Esophagus muscularis mucosa (tissue), 3 donors: ENCODE results near the gene UNC5A.

Experiments
- CTCF ChIP-seq, 3 experiments: fragments of 200-600 bp in 2 of 3; fragments of 450-650 bp in 1 of 3; sonication (generic) in 2 of 3; IDR thresholded peaks; one replicate each; pipeline ENCODE4 v1.5.1; 2017 to 2019; ENCODE audit warnings: antibody characterized with exemption in 3 of 3, mild to moderate bottlenecking in 2 of 3, moderate library complexity in 1 of 3
- POLR2A ChIP-seq: fragments of 450-650 bp; IDR thresholded peaks from one replicate; pipeline ENCODE4 v1.6.1; 2017; ENCODE audit warnings: antibody characterized with exemption, moderate library complexity, mild to moderate bottlenecking, low read depth
- POLR2AphosphoS5 ChIP-seq, 2 donors: sonication (generic); formaldehyde crosslinking; IDR thresholded peaks; one replicate each; pipeline ENCODE4 v1.6.1; 2017; ENCODE audit warnings: antibody characterized with exemption in 2 of 2

- no peak for TF ChIP-seq POLR2AphosphoS5 (IDR thresholded peaks at IDR 0.05)
- peak in 1 of 3 experiments; percentile 15 for TF ChIP-seq CTCF (IDR thresholded peaks at IDR 0.05)
- no peak for TF ChIP-seq POLR2A
These were observed 59.8 kb downstream of the UNC5A start for GRCh38 chr5:176870110-176870591.
